Measurements from ENCODE around the gene BAX. TPM values are rescaled to one million over a fixed set of nuclear protein-coding genes. Genes with fewer than 3 reads are reported as not detected.

The BAX gene
- total RNA-seq, 1 experiment from 2014 or later, result 346 TPM

DNA sequence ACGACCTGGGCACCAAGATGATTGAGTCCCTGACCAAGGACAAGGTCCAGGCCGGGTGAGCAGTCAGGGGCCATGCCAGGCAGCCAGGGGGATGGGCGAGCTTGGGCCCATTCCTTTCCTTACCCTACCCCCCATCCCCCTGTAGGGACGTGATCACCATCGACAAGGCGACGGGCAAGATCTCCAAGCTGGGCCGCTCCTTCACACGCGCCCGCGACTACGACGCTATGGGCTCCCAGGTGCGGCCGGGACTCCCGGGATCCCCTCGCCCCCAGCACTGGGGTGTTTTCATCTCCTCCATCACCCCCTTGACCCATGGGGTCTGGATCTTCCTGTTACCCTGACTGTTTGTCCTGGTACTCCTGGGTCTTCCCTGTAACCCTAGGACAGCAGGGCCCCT, 55.2 kb downstream of the BAX start:
- no peaks in the 10 kb centered on the region for H3K9me3 Mint-ChIP-seq
- no peaks in the 10 kb centered on the region for H3K27me3 Mint-ChIP-seq (ENCODE audit: low read depth)
- DNase-seq (ENCODE audit: low spot score), result no peak
- POLR2A ChIA-PET, result no interaction called here
- CTCF ChIA-PET, result interaction anchor here (0.6 to 3.4 kb wide), 6 partner anchors 8 to 139 kb away, joined by 3 to 30 read pairs (median 8); partner anchors contain the start of genes GYS1, LHB and RUVBL2
- TF ChIP-seq CREM (CRISPR knock-in tag; IDR thresholded peaks at IDR 0.05) (no peak), CREB1 (CRISPR knock-in tag; IDR thresholded peaks at IDR 0.05) (no peak), RORB (CRISPR knock-in tag; IDR thresholded peaks at IDR 0.05) (no peak), ZNF121 (CRISPR knock-in tag; IDR thresholded peaks at IDR 0.05) (no peak), FOXK1 (CRISPR knock-in tag; IDR thresholded peaks at IDR 0.05) (no peak), EMX1 (CRISPR knock-in tag; IDR thresholded peaks at IDR 0.05) (no peak), ZNF317 (CRISPR knock-in tag; IDR thresholded peaks at IDR 0.05; ENCODE audit: borderline replicate concordance, low read depth) (no peak), FOXJ3 (CRISPR knock-in tag; IDR thresholded peaks at IDR 0.05; ENCODE audit: borderline replicate concordance) (no peak), OVOL2 (CRISPR knock-in tag; IDR thresholded peaks at IDR 0.05; ENCODE audit: borderline replicate concordance) (no peak), NFYB (CRISPR knock-in tag; conservative IDR thresholded peaks at IDR 0.05; ENCODE audit: low read depth) (no peak), MYBL2 (CRISPR knock-in tag; IDR thresholded peaks at IDR 0.05) (no peak), JUN (CRISPR knock-in tag; IDR thresholded peaks at IDR 0.05) (no peak)
- TF ChIP-seq, protein P1, sequence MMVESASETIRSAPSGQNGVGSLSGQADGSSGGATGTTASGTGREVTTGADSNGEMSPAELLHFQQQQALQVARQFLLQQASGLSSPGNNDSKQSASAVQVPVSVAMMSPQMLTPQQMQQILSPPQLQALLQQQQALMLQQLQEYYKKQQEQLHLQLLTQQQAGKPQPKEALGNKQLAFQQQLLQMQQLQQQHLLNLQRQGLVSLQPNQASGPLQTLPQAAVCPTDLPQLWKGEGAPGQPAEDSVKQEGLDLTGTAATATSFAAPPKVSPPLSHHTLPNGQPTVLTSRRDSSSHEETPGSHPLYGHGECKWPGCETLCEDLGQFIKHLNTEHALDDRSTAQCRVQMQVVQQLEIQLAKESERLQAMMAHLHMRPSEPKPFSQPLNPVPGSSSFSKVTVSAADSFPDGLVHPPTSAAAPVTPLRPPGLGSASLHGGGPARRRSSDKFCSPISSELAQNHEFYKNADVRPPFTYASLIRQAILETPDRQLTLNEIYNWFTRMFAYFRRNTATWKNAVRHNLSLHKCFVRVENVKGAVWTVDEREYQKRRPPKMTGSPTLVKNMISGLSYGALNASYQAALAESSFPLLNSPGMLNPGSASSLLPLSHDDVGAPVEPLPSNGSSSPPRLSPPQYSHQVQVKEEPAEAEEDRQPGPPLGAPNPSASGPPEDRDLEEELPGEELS (CRISPR knock-in tag; IDR thresholded peaks at IDR 0.05), result no peak
- TF ChIP-seq, protein P2, sequence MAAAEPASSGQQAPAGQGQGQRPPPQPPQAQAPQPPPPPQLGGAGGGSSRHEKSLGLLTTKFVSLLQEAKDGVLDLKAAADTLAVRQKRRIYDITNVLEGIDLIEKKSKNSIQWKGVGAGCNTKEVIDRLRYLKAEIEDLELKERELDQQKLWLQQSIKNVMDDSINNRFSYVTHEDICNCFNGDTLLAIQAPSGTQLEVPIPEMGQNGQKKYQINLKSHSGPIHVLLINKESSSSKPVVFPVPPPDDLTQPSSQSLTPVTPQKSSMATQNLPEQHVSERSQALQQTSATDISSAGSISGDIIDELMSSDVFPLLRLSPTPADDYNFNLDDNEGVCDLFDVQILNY (CRISPR knock-in tag; IDR thresholded peaks at IDR 0.05), result no peak
- TF ChIP-seq, protein P3, sequence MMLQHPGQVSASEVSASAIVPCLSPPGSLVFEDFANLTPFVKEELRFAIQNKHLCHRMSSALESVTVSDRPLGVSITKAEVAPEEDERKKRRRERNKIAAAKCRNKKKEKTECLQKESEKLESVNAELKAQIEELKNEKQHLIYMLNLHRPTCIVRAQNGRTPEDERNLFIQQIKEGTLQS (CRISPR knock-in tag; conservative IDR thresholded peaks at IDR 0.05), result no peak
- TF ChIP-seq, protein P4, sequence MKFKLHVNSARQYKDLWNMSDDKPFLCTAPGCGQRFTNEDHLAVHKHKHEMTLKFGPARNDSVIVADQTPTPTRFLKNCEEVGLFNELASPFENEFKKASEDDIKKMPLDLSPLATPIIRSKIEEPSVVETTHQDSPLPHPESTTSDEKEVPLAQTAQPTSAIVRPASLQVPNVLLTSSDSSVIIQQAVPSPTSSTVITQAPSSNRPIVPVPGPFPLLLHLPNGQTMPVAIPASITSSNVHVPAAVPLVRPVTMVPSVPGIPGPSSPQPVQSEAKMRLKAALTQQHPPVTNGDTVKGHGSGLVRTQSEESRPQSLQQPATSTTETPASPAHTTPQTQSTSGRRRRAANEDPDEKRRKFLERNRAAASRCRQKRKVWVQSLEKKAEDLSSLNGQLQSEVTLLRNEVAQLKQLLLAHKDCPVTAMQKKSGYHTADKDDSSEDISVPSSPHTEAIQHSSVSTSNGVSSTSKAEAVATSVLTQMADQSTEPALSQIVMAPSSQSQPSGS (CRISPR knock-in tag; IDR thresholded peaks at IDR 0.05; ENCODE audit: borderline replicate concordance, low read depth), result no peak
- TF ChIP-seq, protein P5, sequence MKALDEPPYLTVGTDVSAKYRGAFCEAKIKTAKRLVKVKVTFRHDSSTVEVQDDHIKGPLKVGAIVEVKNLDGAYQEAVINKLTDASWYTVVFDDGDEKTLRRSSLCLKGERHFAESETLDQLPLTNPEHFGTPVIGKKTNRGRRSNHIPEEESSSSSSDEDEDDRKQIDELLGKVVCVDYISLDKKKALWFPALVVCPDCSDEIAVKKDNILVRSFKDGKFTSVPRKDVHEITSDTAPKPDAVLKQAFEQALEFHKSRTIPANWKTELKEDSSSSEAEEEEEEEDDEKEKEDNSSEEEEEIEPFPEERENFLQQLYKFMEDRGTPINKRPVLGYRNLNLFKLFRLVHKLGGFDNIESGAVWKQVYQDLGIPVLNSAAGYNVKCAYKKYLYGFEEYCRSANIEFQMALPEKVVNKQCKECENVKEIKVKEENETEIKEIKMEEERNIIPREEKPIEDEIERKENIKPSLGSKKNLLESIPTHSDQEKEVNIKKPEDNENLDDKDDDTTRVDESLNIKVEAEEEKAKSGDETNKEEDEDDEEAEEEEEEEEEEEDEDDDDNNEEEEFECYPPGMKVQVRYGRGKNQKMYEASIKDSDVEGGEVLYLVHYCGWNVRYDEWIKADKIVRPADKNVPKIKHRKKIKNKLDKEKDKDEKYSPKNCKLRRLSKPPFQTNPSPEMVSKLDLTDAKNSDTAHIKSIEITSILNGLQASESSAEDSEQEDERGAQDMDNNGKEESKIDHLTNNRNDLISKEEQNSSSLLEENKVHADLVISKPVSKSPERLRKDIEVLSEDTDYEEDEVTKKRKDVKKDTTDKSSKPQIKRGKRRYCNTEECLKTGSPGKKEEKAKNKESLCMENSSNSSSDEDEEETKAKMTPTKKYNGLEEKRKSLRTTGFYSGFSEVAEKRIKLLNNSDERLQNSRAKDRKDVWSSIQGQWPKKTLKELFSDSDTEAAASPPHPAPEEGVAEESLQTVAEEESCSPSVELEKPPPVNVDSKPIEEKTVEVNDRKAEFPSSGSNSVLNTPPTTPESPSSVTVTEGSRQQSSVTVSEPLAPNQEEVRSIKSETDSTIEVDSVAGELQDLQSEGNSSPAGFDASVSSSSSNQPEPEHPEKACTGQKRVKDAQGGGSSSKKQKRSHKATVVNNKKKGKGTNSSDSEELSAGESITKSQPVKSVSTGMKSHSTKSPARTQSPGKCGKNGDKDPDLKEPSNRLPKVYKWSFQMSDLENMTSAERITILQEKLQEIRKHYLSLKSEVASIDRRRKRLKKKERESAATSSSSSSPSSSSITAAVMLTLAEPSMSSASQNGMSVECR (CRISPR knock-in tag; IDR thresholded peaks at IDR 0.05; ENCODE audit: borderline replicate concordance), result no peak
- TF ChIP-seq, protein P6, sequence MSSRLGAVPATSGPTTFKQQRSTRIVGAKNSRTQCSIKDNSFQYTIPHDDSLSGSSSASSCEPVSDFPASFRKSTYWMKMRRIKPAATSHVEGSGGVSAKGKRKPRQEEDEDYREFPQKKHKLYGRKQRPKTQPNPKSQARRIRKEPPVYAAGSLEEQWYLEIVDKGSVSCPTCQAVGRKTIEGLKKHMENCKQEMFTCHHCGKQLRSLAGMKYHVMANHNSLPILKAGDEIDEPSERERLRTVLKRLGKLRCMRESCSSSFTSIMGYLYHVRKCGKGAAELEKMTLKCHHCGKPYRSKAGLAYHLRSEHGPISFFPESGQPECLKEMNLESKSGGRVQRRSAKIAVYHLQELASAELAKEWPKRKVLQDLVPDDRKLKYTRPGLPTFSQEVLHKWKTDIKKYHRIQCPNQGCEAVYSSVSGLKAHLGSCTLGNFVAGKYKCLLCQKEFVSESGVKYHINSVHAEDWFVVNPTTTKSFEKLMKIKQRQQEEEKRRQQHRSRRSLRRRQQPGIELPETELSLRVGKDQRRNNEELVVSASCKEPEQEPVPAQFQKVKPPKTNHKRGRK (CRISPR knock-in tag; IDR thresholded peaks at IDR 0.05; ENCODE audit: borderline replicate concordance), result no peak
- H3K4me1 Mint-ChIP-seq, result no peaks in the 10 kb centered on the region
- no peak for ATAC-seq
- H3K36me3 Mint-ChIP-seq, result peaks cover 42% of the 10 kb centered on the region
- no peak overlapping the region for H3K4me3 Mint-ChIP-seq
- no peak overlapping the region for H3K27ac Mint-ChIP-seq
